GF-D8 (cell line): ENCODE measurements around the gene CCDC117.
A peak's percentile ranks its signal among the peaks of the same experiment; 100 is the strongest.
"Not testable (repeated sequence)": the region's sequence is repeated elsewhere in the genome, so short reads cannot be mapped to it uniquely, and the experiment has no call there.

Experiments used
- DNase-seq: peaks from one replicate; lab custom pipeline; 2025; lab: John Stamatoyannopoulos, UW

CCDC117 gene

DNA sequence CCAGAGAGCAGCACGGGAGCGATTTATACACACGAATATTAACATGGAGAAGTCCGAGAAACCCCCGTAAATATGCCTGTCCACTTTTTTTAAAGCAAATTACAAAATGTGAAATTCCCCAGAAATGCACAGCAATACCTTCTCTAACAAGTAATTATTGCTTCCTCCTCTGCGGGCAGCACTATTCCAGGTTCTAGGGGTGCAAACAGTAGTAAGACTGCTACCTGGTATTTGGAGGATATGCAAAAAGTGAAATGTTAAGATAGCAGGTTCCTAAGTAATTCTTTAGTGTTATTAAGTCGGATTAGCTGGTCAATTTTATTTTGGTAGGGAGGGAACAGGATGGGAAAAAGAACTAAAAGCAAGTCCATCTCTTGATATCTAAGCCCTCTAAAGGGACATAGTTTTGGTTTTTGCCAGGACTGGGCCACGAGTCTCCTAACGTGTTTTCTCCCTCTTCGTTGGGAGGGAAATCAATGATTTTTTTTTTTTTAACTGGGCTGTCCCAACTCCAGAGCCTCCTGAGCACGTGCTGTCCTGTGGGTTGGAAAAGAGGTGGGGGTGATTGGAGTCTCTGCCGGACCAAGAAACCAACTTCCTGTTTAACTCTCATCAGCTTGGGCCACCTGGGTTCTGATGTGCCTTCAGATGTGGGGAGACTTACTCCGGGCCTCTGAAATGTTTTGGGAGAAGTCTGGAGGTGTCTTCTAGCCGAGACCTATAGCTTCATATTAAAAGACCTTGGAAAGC is 29.5 kb downstream of the CCDC117 start:
- peak; percentile 97 for DNase-seq

DNA sequence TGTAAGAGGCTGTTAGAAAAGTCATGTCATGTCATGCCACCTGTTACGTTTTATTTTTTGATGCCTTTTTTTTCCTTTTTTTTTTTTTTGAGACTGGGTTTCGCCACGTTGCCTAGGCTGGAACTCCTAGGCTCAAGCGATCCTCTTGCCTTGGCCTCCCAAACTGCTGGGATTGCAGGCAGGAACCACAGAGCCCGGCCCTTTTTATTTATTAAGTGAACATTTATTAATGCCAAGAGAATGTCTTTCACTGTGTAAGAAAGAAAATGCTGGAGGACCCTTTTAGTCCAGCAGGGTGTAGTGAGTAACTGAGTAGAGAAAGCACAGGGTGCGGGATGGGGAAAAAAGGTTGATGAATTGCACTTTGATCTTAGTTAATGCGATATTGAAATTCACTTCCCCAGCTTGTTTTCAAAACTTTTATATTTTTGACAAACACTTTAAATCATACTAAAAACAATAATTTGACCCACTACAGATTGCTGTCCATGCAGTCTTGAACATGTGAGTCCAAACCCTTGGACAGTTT is 30.2 kb downstream of the CCDC117 start:
- DNase-seq = peak; percentile 68

DNA sequence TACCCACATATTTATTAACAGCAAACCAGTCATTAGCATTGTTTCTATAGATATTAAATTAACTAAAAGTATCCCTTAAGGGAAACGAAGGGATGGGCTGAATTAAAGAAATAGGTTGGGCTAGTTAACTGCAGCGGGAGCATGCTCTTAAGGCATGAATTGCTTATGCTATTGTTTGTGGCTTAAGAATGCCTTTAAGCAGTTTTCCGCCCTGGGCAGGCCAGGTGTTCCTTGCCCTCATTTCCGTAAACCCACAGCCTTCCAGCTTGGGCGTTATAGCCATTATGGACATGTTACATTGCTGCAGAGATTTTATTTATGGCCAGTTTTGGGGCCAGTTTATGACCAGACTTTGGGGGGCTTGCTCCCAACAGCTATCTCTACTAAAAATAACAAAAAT is 32.9 kb downstream of the CCDC117 start:
- DNase-seq = not testable (repeated sequence)

DNA sequence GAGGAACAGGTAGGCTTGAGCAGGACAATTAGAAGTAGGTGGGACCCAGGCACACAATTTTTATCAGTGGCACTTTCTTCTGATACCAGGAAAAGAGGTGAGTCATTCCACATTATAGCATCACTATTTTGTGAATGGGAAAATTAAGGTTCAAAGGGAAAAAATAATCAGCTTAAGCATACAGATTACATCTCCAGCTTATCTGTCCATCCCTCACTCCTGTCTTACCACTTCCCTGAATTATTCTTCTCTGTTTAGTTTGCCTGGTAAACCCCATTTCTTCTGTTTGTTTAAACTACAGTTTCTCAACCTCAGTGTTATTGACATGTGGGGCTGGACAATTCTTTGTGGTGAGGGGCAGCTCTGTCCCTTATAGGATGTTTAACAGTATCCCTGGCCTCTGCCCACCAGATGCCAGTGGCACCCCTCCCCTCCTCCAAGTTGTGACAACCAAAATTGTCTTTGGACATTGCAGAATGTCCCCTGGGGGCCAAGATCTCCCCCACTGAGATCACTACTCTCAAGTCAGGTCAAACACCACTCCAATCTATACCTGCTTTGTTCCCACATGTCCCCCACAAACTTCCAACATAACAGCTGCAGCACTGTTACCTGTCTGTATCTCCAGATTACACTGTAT is 36.3 kb downstream of the CCDC117 start:
- peak; percentile 56 for DNase-seq

DNA sequence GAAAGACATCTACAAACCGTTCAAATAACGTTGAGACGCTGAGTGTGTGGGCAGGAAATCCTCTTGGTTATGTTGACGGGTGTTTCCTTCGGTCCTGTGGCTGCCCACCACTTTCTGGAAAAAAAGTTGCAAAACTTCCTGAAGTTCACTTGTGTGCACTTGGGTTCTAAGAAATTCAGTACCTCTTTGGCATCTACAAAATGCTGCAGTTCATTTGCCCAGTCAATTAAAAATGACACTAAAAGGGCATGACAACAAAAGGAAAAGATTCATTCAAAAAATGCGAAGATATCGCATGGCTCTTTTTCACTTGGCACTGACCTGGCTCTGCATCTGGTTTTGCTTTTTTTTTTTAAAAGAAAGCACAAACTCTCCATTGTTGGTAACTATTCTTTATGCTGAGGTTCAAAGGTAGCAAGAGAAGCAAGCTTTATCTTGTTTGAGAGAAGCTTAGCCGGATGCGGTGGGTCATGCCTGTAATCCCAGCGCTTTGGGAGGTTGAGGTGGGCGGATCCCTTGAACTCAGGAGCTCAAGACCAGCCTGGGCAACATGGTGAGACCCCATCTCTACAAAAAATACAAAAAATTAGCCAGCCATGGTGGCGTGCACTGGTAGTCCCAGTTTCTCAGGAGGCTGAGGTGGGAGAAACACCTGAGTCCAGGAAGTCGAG is 38.5 kb downstream of the CCDC117 start:
- peak; percentile 99 for DNase-seq

DNA sequence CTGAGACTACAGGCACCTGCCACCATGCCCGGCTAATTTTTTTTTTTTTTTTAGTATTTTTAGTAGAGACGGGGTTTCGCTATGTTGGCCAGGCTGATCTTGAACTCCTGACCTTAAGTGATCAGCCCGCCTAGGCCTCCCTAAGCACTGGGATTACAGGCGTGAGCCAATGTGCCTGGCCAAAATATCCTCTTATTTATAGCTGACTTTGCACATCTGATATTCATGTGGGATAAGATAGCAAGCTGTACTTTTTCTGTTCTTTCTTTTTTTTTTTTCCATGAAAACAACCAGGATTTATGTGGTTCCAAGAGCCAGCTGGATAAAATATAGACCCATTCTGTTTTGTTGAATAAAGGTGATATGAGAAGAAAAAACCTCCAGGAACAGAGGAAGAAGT is 40.0 kb downstream of the CCDC117 start:
- DNase-seq = no peak

DNA sequence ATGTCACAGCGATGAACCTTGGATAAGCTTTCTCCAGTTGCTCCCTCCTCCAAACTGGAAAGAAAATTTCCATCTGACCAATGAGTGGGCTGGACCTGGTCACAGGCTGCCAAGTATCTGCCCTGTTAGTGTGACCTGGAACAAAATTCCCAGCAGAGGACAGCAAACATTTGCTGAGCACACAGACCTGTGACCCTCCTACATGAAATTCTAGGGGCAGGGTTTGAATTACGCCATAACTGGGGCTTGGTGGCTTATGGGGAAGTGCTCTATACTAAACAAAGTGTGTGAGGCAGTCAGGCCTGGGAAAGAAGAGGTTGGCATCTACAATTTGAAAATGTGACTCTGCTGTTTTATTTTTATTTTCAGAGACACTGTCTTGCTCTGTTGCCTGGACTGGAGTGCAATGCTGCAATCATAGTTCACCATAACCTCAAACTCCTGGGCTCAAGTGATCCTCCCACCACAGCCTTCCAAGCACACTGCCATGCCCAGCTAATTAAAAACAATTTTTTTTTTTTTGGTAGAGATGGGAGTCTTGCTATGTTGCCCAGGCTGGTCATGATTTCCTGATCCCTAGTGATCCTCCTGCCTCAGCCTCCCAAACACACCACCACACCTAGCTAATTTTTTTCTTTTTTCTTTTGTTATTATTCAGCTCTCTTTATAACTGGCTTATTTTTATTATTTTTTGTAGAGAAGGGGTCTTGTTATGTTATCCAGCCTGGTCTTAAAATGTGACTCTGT is 41.5 kb downstream of the CCDC117 start:
- peak; percentile 87 for DNase-seq

DNA sequence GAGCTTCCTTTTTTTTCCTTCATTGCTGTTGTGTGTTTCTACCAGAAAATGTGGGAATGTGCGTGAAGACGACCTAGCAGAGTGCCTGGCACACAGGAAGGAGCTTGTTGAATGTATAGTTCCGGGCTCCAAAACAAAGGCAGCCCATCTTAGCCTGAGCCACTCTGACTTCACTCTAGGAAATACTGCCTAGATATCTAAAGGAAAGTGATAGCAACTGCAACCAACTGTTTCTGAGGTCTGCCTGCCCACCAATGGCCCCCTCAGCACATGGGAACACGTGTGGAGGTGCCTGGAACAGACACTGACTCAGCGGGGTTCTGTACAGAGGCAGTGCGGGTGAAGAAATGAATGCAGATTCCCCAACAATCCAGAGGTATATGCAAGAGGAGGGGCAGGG is 42.6 kb downstream of the CCDC117 start:
- no peak for DNase-seq

DNA sequence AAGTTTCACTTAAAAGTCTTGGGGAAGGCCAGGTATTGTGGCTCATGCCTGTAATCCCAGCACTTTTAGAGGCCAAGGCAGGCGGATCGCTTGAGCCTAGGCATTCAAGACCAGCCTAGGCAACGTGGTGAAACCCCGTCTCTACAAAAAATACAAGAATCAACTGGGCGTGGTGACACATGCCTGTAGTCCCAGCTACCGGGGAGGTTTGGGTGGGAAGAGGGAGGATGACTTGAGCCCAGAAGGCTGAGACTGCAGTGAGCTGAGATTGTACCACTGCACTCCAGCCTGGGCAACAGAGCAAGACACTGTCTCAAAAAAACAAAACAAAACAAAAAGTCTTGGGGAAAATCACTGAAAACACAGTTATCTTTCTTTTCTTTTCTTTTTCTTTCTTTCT is 43.2 kb downstream of the CCDC117 start:
- DNase-seq = no peak

DNA sequence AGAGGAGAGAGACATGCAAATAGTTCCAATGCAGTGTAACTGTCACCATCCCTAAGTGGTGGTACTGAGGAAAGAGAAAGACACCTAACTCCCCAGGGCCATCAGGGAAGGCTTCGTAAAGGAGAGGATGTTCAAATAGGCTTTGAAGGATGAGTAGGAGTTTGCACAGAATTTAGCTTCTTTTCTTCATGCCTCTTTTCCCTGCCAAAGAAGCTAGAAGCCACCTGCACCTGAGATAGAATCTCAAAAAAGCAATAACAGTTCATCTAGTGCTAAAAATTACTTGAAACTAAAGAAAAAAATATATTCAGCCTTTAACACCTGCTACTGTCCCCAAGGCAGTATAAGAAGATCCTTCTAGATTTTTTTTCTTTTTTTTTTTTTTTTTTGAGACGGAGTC is 44.6 kb downstream of the CCDC117 start:
- no peak for DNase-seq

DNA sequence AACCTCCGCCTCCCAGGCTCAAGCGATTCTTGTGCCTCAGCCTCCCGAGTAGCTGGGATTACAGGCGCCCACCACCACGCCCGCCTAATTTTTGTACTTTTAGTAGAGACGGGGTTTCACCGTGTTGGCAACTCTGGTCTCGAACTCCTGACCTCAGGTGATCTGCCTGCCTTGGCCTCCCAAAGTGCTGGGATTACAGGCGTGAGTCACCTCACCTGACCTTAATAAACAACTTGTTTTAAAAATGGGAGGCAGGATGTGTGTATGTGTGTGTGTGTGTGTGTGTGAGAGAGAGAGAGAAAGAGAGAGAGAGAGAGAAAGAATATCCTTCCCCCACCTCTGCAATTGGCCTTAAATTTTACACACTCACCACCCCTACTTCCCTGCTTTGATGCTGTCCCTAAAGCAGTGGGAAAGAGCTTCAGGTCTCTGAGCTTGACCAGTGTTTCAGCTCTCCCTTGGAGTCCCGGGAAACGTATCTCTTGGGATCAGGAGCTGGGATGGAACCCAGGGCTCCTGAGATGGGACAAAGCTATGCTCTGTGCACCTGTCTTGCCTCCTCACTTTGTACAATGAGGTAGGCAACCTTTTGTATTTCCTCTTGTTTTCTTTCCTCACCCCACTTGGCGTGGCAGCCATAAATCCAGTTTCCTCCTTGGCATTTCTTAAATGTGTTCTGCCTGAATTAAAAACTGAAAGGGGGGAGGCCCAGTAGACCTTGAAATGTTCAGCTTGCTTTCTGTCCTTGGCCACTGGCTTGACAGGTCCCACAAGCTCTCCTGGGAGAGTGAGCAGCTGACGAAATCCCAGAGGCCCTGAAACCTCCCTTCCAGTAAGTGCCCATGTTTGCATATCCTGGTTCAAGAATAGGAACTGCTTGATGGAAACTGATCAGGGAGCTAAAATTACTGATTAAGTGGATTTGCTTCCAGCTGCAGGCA is 45.7 kb downstream of the CCDC117 start:
- peak; percentile 26 for DNase-seq

DNA sequence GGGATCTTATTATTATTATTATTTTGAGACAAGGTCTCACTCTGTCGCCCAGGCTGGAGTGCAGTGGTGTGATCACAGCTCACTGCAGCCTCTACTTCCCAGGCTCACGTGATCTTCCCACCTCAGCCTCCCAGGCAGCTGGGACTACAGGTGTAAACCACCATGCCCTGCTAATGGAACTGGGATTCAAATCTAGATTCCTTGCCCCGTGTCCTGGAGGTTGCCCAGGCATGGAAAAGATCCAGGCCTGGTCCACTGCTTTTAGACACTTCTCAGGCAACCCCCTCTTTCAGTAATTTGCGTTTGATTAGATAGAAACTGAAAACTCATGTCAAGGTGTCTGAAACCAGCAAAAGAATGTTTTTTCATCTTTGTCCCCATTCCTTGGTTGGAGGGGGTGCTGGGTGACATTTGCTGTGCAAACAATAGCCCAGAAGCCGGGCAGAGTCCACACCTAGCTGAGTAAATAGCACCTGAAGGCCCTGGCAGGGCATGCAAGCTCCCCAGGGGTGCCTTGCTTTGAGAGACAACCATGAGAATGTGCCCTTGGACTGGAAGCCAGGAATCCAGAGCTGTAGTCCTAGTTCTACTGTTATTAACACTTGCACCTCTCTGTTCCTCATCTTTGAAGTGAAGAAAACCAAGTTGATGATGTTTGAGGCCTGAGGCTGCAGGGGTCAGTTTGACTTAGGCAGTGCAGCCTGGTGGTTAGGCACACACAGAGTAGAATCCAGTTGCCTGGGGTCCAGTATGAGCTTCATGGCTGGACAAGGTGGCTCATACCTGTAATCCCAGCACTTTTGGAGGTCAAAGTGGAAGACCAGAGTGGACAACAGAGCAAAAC is 47.0 kb downstream of the CCDC117 start:
- DNase-seq = no peak

DNA sequence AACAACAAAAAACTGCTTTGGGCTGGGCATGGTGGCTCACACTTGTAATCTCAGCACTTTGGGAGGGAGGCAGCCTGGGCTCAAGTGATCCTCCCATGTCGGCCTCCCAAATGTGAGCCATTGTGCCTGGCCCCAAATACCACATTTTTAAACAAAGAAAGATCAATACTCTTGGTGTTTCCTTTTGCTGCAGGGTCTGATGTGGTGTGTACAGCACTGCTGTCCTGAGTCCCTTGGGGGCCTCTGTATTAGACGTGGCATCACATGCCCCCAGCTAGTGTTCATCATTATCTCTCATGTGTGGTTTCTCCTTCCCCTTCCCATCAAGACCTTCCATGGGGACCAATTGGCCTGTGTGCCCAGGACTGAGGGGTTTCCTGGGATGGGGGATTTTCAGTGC is 48.4 kb downstream of the CCDC117 start:
- no peak for DNase-seq

DNA sequence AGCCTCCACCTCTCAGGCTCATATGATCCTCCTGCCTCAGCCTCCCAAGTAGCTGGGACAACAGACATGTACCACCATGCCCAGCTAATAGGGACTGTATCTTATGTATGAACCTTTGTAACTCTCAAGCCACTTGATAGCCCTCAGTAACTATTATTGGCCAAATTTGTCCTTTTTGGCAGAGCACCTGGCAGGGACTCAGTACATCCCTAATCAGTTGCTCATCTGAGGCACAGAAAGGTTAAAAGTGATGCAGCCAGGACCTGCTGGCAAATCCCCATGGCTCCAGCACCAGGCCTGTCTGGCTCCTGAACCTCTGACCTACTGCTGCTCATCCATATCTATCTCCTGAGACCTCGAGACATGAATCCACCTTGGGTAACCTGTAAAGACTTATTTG is 49.0 kb downstream of the CCDC117 start:
- DNase-seq = no peak

DNA sequence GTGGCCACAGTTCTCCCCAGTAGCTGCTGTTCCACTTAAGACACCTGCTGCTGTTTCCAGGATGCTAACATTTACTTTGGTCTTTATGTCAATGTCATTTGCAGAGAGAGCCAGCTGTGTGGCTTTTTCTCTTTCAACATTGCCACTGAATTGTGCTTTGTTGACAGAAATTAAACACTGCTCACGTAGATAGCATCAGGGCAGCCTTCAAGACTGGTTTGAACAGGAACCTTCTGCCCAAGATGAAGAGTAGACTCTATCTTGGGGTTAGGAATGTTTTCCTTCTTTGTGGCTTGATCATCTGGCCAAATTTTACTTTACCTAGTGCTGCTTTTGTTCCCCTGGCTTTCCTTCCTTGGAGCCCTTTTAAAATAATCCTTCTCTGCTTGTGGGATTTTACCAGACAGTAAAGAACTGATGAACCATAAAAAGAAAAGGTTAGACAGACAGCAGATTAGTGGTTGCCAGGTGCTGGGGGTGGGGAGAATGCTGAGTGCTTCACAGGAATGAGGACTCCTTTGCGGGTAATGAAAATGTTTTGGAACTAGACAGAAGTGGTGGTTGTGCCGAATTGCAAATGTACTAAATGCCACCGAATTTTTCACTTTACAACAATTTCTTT is 50.5 kb downstream of the CCDC117 start:
- peak; percentile 60 for DNase-seq

DNA sequence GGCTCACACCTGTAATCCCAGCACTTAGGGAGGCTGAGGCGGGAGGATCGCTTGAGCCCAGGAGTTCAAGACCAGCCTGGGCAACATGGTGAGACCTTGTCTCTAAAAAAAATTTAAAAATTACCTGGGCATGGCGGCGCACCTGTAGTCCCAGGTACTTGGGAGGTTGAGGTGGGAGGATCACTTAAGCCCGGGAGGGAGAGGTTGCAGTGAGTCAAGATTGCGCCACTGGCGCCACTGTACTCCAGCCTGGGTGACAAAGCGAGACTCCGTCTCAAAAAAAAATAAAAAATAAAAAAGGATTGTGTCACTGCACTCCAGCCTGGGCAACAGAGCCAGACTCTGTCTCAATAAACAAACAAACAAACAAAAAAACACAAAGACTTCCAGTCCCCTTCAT is 52.0 kb downstream of the CCDC117 start:
- DNase-seq = not testable (repeated sequence)

DNA sequence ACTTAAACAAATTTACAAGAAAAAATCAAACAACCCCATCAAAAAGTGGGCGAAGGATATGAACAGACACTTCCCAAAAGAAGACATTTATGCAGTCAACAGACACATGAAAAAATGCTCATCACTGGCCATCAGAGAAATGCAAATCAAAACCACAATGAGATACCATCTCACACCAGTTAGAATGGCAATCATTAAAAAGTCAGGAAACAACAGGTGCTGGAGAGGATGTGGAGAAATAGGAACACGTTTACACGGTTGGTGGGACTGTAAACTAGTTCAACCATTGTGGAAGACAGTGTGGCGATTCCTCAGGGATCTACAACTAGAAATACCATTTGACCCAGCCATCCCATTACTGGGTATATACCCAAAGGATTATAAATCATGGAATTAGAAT is 53.9 kb downstream of the CCDC117 start:
- DNase-seq = not testable (repeated sequence)

DNA sequence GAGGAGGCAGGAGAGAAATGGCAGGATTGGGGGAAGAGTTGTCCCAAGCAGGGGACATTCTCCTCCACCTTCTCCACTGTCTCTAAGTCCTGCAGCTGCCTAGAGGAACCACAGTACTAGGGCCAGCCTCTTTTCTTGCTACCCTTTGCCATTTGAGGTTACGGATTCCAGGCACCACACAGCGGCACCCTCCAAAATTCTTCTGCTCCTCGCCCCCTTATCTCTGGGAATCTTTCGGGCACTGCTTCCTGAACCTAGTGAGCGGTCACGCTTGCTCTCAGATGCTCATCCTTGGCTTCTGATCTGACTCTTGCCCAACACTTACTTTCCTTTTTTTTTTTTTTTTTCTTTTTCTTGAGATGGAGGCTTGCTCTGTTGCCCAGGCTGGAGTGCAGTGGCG is 54.4 kb downstream of the CCDC117 start:
- DNase-seq = peak; percentile 90

DNA sequence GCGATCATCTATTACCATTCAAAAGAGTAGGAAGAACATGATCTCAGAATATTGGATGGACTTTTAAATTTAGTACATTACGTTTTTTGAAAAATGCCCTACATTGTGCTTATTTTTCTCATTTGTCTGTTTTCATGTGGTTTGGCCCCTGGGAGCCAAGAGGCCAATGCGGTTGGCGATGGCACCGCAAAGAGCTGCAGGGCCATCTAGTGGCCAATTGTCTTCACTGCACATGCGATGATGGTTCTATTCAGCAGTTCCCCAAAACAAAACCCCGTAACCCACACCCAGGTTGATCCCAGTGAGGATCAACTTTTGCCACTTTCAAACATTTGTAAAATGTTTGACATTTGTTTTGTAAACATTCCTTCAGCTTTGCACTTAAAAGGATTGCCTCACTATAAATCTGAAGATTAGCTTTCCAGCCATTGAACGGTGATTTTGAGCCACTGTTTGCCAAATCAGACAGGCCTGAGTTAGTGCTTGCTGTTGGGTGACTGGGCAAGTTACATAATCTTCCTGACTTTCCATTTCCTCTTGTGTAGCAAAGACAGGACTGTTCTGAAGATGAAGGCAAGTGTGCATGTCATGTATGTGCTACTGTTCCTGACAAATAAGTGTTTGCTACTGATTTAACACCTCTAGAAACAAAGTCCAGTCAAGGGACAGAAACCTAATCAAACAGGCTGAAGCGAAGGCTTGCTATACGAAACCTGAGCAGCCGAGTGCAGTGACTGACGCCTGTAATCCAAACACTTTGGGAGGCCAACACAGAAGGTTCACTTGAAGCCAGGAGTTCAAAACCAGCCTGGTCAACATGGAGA is 57.1 kb downstream of the CCDC117 start:
- DNase-seq = peak; percentile 83
